Measurements from ENCODE around the gene GAN. TPM values are rescaled to one million over a fixed set of nuclear protein-coding genes. Genes with fewer than 3 reads are reported as not detected.

GAN gene
- total RNA-seq, 1 experiment from 2014 or later, result 25.4 TPM

GRCh38 chr16:81385031-81385756, 70.4 kb downstream of the GAN start:
- Mint-ChIP-seq H3K9me3 (no peaks in the 10 kb centered on the region), H3K27ac (no peak overlapping the region)

More at GRCh38 chr16:81385031-81385756, 70.4 kb downstream of the GAN start:
- Mint-ChIP-seq H3K36me3 (peaks cover 8% of the 10 kb centered on the region), H3K27me3 (ENCODE audit: low read depth) (no peaks in the 10 kb centered on the region), H3K4me1 (peaks cover 11% of the 10 kb centered on the region), H3K4me3 (no peak overlapping the region)
- CTCF ChIA-PET, result interaction anchor here (0.6 kb wide), 1 partner anchor 329 kb away, joined by 3 read pairs; no protein-coding TSS in a partner anchor
- DNase-seq (ENCODE audit: low spot score) (no peak), ATAC-seq (no peak)
- POLR2A ChIA-PET, result no interaction called here
- TF ChIP-seq OVOL2 (CRISPR knock-in tag; IDR thresholded peaks at IDR 0.05; ENCODE audit: borderline replicate concordance) (no peak), GRHL2 (CRISPR knock-in tag; IDR thresholded peaks at IDR 0.05; ENCODE audit: insufficient replicate concordance, severe bottlenecking) (no peak), IRF1 (CRISPR knock-in tag; IDR thresholded peaks at IDR 0.05) (no peak), PRDM15 (CRISPR knock-in tag; IDR thresholded peaks at IDR 0.05) (no peak), NR2C2 (CRISPR knock-in tag; IDR thresholded peaks at IDR 0.05) (no peak), FOXJ3 (CRISPR knock-in tag; IDR thresholded peaks at IDR 0.05; ENCODE audit: borderline replicate concordance) (no peak), ZNF423 (CRISPR knock-in tag; IDR thresholded peaks at IDR 0.05) (no peak), NFE2L1 (CRISPR knock-in tag; IDR thresholded peaks at IDR 0.05) (no peak), SOX15 (CRISPR knock-in tag; IDR thresholded peaks at IDR 0.05) (no peak), HMGA2 (CRISPR knock-in tag; IDR thresholded peaks at IDR 0.05) (no peak), PREB (CRISPR knock-in tag; IDR thresholded peaks at IDR 0.05; ENCODE audit: borderline replicate concordance) (no peak), ELF4 (CRISPR knock-in tag; IDR thresholded peaks at IDR 0.05; ENCODE audit: low read depth) (no peak), NFATC4 (CRISPR knock-in tag; IDR thresholded peaks at IDR 0.05) (no peak), ATF2 (CRISPR knock-in tag; IDR thresholded peaks at IDR 0.05; ENCODE audit: borderline replicate concordance, low read depth) (no peak), STAT6 (CRISPR knock-in tag; conservative IDR thresholded peaks at IDR 0.05; ENCODE audit: low read depth) (no peak)
